A549 (cell line): ENCODE results near the gene KCNQ1. TPM values are rescaled to one million over a fixed set of nuclear protein-coding genes. Genes with fewer than 3 reads are reported as not detected.

Experiments used
- ATAC-seq, 2 experiments: fragments of 200-7000 bp in 1 of 2; fragments of >200 bp in 1 of 2; cut with Nextera tagmentation in 1 of 2; cut with Tn5 transposase in 1 of 2; 3 replicates each; pipeline versions ENCODE4 v1.8.0 to v1.9.1; 2018 to 2020; ENCODE audit warnings: mild to moderate bottlenecking in 1 of 2, moderate library complexity in 1 of 2
- CTCF ChIA-PET: fragments of 300-600 bp; sonication (Branson Sonifier 250); formaldehyde crosslinking; extraction: SDS; loops from one replicate; lab custom pipeline; 2021; ENCODE audit warnings: antibody characterized with exemption, inconsistent platforms; lab: Yijun Ruan, JAX
- POLR2A ChIA-PET: fragments of 350-600 bp; formaldehyde crosslinking; extraction: SDS; loops from one replicate; lab custom pipeline; 2021; ENCODE audit warnings: antibody characterized with exemption, inconsistent platforms; lab: Yijun Ruan, JAX
- DNase-seq, 2 experiments: peaks; one replicate each; pipeline versions ENCODE4 v3.0.0 to v3.0.0-alpha.2; 2011 to 2016; ENCODE audit warnings: low read depth in 1 of 2, low spot score in 1 of 2
- FAIRE-seq: peaks from 2 replicates; lab custom pipeline; 2011; peaks lifted over from hg19 to GRCh38; lab: Jason Lieb, UNC
- H3K27ac ChIP-seq, 2 experiments: fragments of >200 bp; sonication (Bioruptor Twin); formaldehyde crosslinking; 3 replicates each; pipeline ENCODE4 v1.5.1; 2016 to 2017
- H3K4me1 ChIP-seq: fragments of >200 bp; sonication (Bioruptor Twin); formaldehyde crosslinking; 3 replicates; pipeline ENCODE4 v1.6.1; 2016
- H3K4me2 ChIP-seq: fragments of >200 bp; sonication (Bioruptor Twin); formaldehyde crosslinking; 3 replicates; pipeline ENCODE4 v1.6.1; 2016
- H3K4me3 ChIP-seq: fragments of >200 bp; sonication (Bioruptor Twin); formaldehyde crosslinking; 3 replicates; pipeline ENCODE4 v1.5.1; 2016
- H3K9me3 ChIP-seq: fragments of >200 bp; sonication (Bioruptor Twin); formaldehyde crosslinking; 3 replicates; pipeline ENCODE4 v1.6.1; 2016
- CBX8 ChIP-seq: fragments of 200-600 bp; sonication (generic); IDR thresholded peaks from 2 replicates; pipeline ENCODE4 v1.6.1; 2016
- CEBPB ChIP-seq, 2 experiments: fragments of >200 bp in 1 of 2; sonication (Bioruptor Twin) in 1 of 2; formaldehyde crosslinking in 1 of 2; IDR thresholded peaks; 2 replicates each; pipeline ENCODE4 v1.6.1; 2012 to 2016
- CHD2 ChIP-seq: fragments of 150-350 bp; IDR thresholded peaks from 2 replicates; pipeline ENCODE4 v1.6.1; 2014; ENCODE audit warnings: low read length; ENCODE audit not compliant: partially characterized antibody
- EHMT2 ChIP-seq: fragments of 200-600 bp; sonication (generic); IDR thresholded peaks from 2 replicates; pipeline ENCODE4 v1.6.1; 2016; ENCODE audit warnings: antibody characterized with exemption, low read depth, mild to moderate bottlenecking, moderate library complexity
- FOSL2 ChIP-seq, 2 experiments: fragments of 450-650 bp in 1 of 2; fragments of >200 bp in 1 of 2; sonication (Bioruptor Twin) in 1 of 2; formaldehyde crosslinking; IDR thresholded peaks; 2 replicates each; pipeline versions ENCODE4 v1.5.0 to v1.6.1; 2016 to 2020; ENCODE audit warnings: mild to moderate bottlenecking in 1 of 2, moderate library complexity in 1 of 2
- HEYL ChIP-seq: fragments of 250-450 bp; sonication (Bioruptor Pico); IDR thresholded peaks from 2 replicates; pipeline ENCODE4 v1.8.0; 2021; ENCODE audit warnings: mild to moderate bottlenecking, moderate library complexity
- HOXA7 ChIP-seq: fragments of 250-450 bp; sonication (Bioruptor Pico); IDR thresholded peaks from 2 replicates; pipeline ENCODE4 v1.5.0; 2020; ENCODE audit warnings: mild to moderate bottlenecking, moderate library complexity
- JUNB ChIP-seq: fragments of >200 bp; sonication (Bioruptor Twin); formaldehyde crosslinking; IDR thresholded peaks from 2 replicates; pipeline ENCODE4 v1.6.1; 2016
- MAZ ChIP-seq: fragments of 150-350 bp; IDR thresholded peaks from 2 replicates; pipeline ENCODE4 v1.6.1; 2014; ENCODE audit warnings: antibody characterized with exemption, low read depth, low read length, borderline replicate concordance
- NFE2L2 ChIP-seq: fragments of 150-350 bp; conservative IDR thresholded peaks from 2 replicates; pipeline ENCODE4 v1.6.1; 2014; ENCODE audit warnings: low read length
- POLR2A ChIP-seq: IDR thresholded peaks from 2 replicates; pipeline ENCODE4 v1.6.1; 2012; ENCODE audit warnings: mild to moderate bottlenecking, low read length
- POLR2AphosphoS2 ChIP-seq: conservative IDR thresholded peaks from 2 replicates; pipeline ENCODE4 v1.6.1; 2012; ENCODE audit warnings: low read length, improper control_type of control experiment, inconsistent platforms
- RAD21 ChIP-seq, 2 experiments: fragments of >200 bp in 1 of 2; sonication (Bioruptor Twin) in 1 of 2; formaldehyde crosslinking in 1 of 2; IDR thresholded peaks in 1 of 2; conservative IDR thresholded peaks in 1 of 2; 2 replicates in 1 of 2; 3 replicates in 1 of 2; pipeline ENCODE4 v1.6.1; 2012 to 2018; ENCODE audit warnings: inconsistent platforms in 1 of 2
- RARB ChIP-seq: fragments of 250-450 bp; sonication (Bioruptor Pico); IDR thresholded peaks from 2 replicates; pipeline ENCODE4 v1.8.0; 2021; ENCODE audit warnings: mild to moderate bottlenecking, moderate library complexity
- USF2 ChIP-seq: fragments of 450-650 bp; IDR thresholded peaks from 2 replicates; pipeline ENCODE4 v1.6.1; 2014; ENCODE audit warnings: antibody characterized with exemption
- ZC3H11A ChIP-seq: fragments of 450-650 bp; IDR thresholded peaks from 2 replicates; pipeline ENCODE4 v1.6.1; 2014; ENCODE audit warnings: antibody characterized with exemption, mild to moderate bottlenecking
- ZSCAN20 ChIP-seq: fragments of 250-450 bp; sonication (Bioruptor Pico); IDR thresholded peaks from 2 replicates; pipeline ENCODE4 v1.8.0; 2022; ENCODE audit warnings: mild to moderate bottlenecking, moderate library complexity
- WGBS: methylation state at CpG from one replicate; pipeline ENCODE4 v1.1.6; 2017; ENCODE audit errors: missing lambda C conversion rate; 5-methylcytosine and 5-hydroxymethylcytosine counted together
- polyA plus RNA-seq, 4 experiments: library from polyadenylated mRNA; depleted of rRNA in 3 of 4; stranded (reverse); fragments of >200 nt; fragmentation: RNase III in 1 of 4; extraction: RNeasy Plus Mini Kit Qiagen cat#74134 plus additional on column Dnase treatment in 1 of 4; gene quantifications; 2 replicates in 3 of 4; 3 replicates in 1 of 4; pipeline ENCODE4 v1.2.3, GENCODE V29; 2011 to 2017
- TF ChIP-seq, protein P1 (sequence below): IDR thresholded peaks from 2 replicates; pipeline ENCODE4 v1.6.1; 2012

KCNQ1 gene
- polyA plus RNA-seq, 2 of the 4 experiments (the other 2 are of a cell fraction): 0.14 to 0.17 TPM

GRCh38 chr11:2402106-2402505 lies 42.7 kb upstream of the KCNQ1 start (continued):
- TF ChIP-seq MAZ (no peak), ZC3H11A (no peak), ZSCAN20 (CRISPR knock-in tag) (no peak), NFE2L2 (no peak), CEBPB (IDR thresholded peaks at IDR 0.05) (no peak), EHMT2 (no peak), USF2 (no peak)
- TF ChIP-seq, protein P1, sequence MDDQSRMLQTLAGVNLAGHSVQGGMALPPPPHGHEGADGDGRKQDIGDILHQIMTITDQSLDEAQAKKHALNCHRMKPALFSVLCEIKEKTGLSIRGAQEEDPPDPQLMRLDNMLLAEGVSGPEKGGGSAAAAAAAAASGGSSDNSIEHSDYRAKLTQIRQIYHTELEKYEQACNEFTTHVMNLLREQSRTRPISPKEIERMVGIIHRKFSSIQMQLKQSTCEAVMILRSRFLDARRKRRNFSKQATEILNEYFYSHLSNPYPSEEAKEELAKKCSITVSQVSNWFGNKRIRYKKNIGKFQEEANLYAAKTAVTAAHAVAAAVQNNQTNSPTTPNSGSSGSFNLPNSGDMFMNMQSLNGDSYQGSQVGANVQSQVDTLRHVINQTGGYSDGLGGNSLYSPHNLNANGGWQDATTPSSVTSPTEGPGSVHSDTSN: no peak

- no peak overlapping the region for H3K4me2 ChIP-seq
- H3K4me1 ChIP-seq: peaks cover 16% of the 10 kb centered on the region
- CTCF ChIA-PET: interaction anchor here (0.6 to 31.0 kb wide), 6 partner anchors 16 to 205 kb away, joined by 3 to 903 read pairs (median 12); partner anchors contain the start of genes C11orf21 and TSPAN32
- no peak overlapping the region for H3K4me3 ChIP-seq
- no peak for DNase-seq
- no peak for FAIRE-seq
- no peaks in the 10 kb centered on the region for H3K9me3 ChIP-seq
- WGBS: 95% methylated on average over 14 of the region's 31 CpGs
- POLR2A ChIA-PET: interaction anchor here (1.1 to 1.5 kb wide), 3 partner anchors 25 to 526 kb away, joined by 3 to 6 read pairs (median 3); partner anchors contain the start of gene PHLDA2
- no peak overlapping the region for H3K27ac ChIP-seq
- no peak for TF ChIP-seq RAD21 (conservative IDR thresholded peaks at IDR 0.05 in 1 of 2, IDR thresholded peaks at IDR 0.05 in 1 of 2)
- TF ChIP-seq POLR2A: no peak
- no peak for TF ChIP-seq FOSL2 (IDR thresholded peaks at IDR 0.05)
- TF ChIP-seq FOSL2 (CRISPR knock-in tag; IDR thresholded peaks at IDR 0.05): no peak
- no peak for TF ChIP-seq HOXA7
- TF ChIP-seq RARB (CRISPR knock-in tag): no peak
- TF ChIP-seq JUNB: no peak
- TF ChIP-seq, protein P1: no peak
- no peak for TF ChIP-seq CBX8
- no peak for TF ChIP-seq CHD2
- ATAC-seq: no peak
Measured at GRCh38 chr11:2402890-2403645, 41.7 kb upstream of the KCNQ1 start.

- Histone ChIP-seq H3K4me1 (peaks cover 8% of the 10 kb centered on the region; the same call in 2 of the 3 replicates), H3K9me3 (no peaks in the 10 kb centered on the region), H3K4me3 (no peak overlapping the region), H3K27ac (no peak overlapping the region), H3K4me2 (no peak overlapping the region)
- TF ChIP-seq HEYL (CRISPR knock-in tag) (no peak), POLR2AphosphoS2 (0 out of 2 replicates have a peak, but pooled peaks have one; percentile 19)
- no peak for ATAC-seq
- DNase-seq: no peak
- 62% methylated on average over 5 of the region's 12 CpGs for WGBS
- ChIA-PET CTCF (interaction anchor here (15.4 to 31.0 kb wide), 2 partner anchors 16 to 96 kb away, joined by 227 to 903 read pairs; partner anchors contain the start of genes C11orf21 and TSPAN32), POLR2A (no interaction called here)
- no peak for FAIRE-seq
Measured at GRCh38 chr11:2404735-2405196, 40.0 kb upstream of the KCNQ1 start.
